HEK293T (cell line): Measurements from ENCODE around the gene PCDHGC5.

Experiments
- CTCF ChIA-PET: fragments of 350-600 bp; formaldehyde crosslinking; extraction: SDS; loops from one replicate; lab custom pipeline; 2021; ENCODE audit warnings: antibody characterized with exemption, inconsistent platforms; lab: Yijun Ruan, JAX
- POLR2A ChIA-PET: fragments of 350-600 bp; formaldehyde crosslinking; extraction: SDS; loops from one replicate; lab custom pipeline; 2020; ENCODE audit warnings: antibody characterized with exemption, inconsistent platforms; lab: Yijun Ruan, JAX
- DNase-seq: peaks from one replicate; pipeline ENCODE4 v3.0.0; 2012; ENCODE audit warnings: mixed read lengths; ENCODE audit errors: extremely low spot score
- ARNT ChIP-seq: fragments of 450-650 bp; IDR thresholded peaks from 2 replicates; pipeline ENCODE4 v1.6.1; 2017; ENCODE audit warnings: mild to moderate bottlenecking
- BHLHE40 ChIP-seq: fragments of 450-650 bp; IDR thresholded peaks from 2 replicates; pipeline ENCODE4 v1.6.1; 2016; ENCODE audit warnings: mild to moderate bottlenecking, moderate library complexity, borderline replicate concordance
- CTBP1 ChIP-seq: fragments of 450-650 bp; IDR thresholded peaks from 2 replicates; pipeline ENCODE4 v1.6.1; 2016; ENCODE audit warnings: borderline replicate concordance
- ELF4 ChIP-seq: fragments of 450-650 bp; IDR thresholded peaks from 2 replicates; pipeline ENCODE4 v1.6.1; 2017; ENCODE audit warnings: antibody characterized with exemption
- FOXA1 ChIP-seq: fragments of 450-650 bp; IDR thresholded peaks from 2 replicates; pipeline ENCODE4 v1.6.1; 2016; ENCODE audit warnings: mild to moderate bottlenecking
- FOXK2 ChIP-seq: fragments of 450-650 bp; IDR thresholded peaks from 2 replicates; pipeline ENCODE4 v1.6.1; 2016; ENCODE audit warnings: mild to moderate bottlenecking
- FOXM1 ChIP-seq: fragments of 450-650 bp; IDR thresholded peaks from 2 replicates; pipeline ENCODE4 v1.6.1; 2017; ENCODE audit warnings: mild to moderate bottlenecking, borderline replicate concordance
- HDGF ChIP-seq: fragments of 450-650 bp; IDR thresholded peaks from 2 replicates; pipeline ENCODE4 v1.6.1; 2017; ENCODE audit warnings: antibody characterized with exemption, borderline replicate concordance
- L3MBTL2 ChIP-seq: fragments of 450-650 bp; conservative IDR thresholded peaks from 2 replicates; pipeline ENCODE4 v1.6.1; 2016; ENCODE audit warnings: mild to moderate bottlenecking
- LEF1 ChIP-seq: fragments of 450-650 bp; IDR thresholded peaks from 2 replicates; pipeline ENCODE4 v1.6.1; 2017; ENCODE audit warnings: mild to moderate bottlenecking, borderline replicate concordance
- NFRKB ChIP-seq: fragments of 450-650 bp; IDR thresholded peaks from 2 replicates; pipeline ENCODE4 v1.6.1; 2016; ENCODE audit warnings: mild to moderate bottlenecking, moderate library complexity
- SP1 ChIP-seq: fragments of 450-650 bp; IDR thresholded peaks from 2 replicates; pipeline ENCODE4 v1.6.1; 2017
- SUZ12 ChIP-seq: fragments of 450-650 bp; IDR thresholded peaks from 2 replicates; pipeline ENCODE4 v1.6.1; 2016; ENCODE audit warnings: mild to moderate bottlenecking
- TARDBP ChIP-seq: fragments of 450-650 bp; IDR thresholded peaks from 2 replicates; pipeline ENCODE4 v1.6.1; 2016
- ZNF384 ChIP-seq: fragments of 450-650 bp; IDR thresholded peaks from 2 replicates; pipeline ENCODE4 v1.6.1; 2016
- TF ChIP-seq, protein P1 (sequence below): fragments of 450-650 bp; IDR thresholded peaks from 2 replicates; pipeline ENCODE4 v1.6.1; 2016

PCDHGC5 gene

DNA sequence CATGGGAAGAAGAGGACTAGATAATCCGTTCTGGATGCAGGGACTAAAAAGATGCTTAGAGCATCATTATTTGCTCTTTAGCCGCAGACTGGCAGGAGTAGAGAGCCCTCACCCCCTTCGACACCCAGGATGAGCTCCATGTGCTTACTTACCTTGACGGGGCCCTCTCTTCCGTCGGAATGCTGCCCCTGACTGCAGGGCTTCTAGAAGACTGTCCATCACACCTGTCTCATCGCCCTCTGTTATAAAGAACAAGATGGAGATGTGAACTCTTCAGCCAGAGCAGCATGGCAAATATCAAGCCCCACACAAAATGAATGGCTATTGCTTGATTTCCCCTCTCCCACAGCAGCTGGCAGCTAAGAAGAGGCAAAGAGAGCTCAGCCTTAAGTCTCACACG lies 35.1 kb downstream of the PCDHGC5 start:
- ChIA-PET POLR2A (no interaction called here), CTCF (interaction anchor here (0.6 to 2.4 kb wide), 13 partner anchors 9 to 1355 kb away, joined by 3 to 18 read pairs (median 4); partner anchors contain the start of genes PCDHB8, PCDHGA11, PCDHGA12 and PCDHGC5)
- DNase-seq: no peak
- no peak for TF ChIP-seq FOXA1
- TF ChIP-seq HDGF: no peak
- no peak for TF ChIP-seq ELF4
- no peak for TF ChIP-seq TARDBP
- TF ChIP-seq, protein P1, sequence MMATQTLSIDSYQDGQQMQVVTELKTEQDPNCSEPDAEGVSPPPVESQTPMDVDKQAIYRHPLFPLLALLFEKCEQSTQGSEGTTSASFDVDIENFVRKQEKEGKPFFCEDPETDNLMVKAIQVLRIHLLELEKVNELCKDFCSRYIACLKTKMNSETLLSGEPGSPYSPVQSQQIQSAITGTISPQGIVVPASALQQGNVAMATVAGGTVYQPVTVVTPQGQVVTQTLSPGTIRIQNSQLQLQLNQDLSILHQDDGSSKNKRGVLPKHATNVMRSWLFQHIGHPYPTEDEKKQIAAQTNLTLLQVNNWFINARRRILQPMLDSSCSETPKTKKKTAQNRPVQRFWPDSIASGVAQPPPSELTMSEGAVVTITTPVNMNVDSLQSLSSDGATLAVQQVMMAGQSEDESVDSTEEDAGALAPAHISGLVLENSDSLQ: no peak
- no peak for TF ChIP-seq SUZ12
- no peak for TF ChIP-seq BHLHE40
- no peak for TF ChIP-seq FOXM1
- TF ChIP-seq L3MBTL2: no peak
- no peak for TF ChIP-seq FOXK2

DNA sequence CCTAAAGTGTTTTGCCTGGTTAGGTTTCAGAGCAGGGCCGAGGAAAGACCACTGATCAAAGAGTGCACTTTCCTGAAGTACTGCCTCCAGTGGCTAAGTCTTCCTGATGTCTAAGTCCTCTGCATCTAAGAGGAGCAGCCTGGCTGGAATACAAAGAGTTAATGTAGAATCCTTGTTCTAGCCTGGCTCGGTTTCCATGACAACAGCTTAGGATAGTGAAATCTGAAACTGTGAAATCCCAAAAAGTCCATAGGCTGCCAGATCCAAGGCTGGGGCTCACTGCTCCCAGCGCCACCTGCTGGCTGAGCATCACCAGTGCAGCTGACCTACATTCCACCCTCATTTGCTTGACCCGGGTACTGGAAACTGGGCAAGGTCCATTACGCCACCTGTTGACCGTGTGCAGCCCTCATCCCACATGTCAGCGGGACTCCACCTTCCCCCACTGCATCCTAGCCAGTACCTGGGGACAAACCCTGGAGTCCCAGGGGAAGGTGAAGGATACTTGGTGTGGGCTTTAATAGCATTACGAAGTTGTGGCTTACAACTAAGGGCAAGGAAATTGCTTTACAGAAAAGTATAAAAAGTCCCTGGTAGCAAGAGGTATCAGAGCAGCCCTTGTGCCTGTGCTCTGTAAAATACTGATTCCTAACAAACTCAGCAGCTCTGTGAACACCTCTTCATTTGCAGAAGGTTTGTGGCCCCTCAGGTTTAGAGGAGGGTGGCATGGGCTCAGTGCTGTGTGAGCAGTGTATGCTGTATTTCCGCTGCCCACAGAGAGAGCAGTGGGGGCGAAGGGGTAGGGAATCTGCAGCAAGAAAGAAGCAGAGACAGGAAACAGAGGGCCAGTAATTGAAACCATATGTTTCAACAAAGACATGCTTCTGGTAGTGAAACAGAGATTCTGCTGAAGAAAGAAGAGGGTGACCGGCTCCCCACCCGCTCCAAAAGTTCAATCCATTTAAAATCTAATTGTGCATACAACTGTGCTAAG lies 36.0 kb downstream of the PCDHGC5 start:
- peak; percentile 88 for DNase-seq
- ChIA-PET POLR2A (no interaction called here), CTCF (interaction anchor here (0.6 to 2.4 kb wide), 15 partner anchors 9 to 1356 kb away, joined by 3 to 18 read pairs (median 4); partner anchors contain the start of genes PCDHB8, PCDHGA11, PCDHGA12 and PCDHGC5)
- TF ChIP-seq, protein P1: no peak
- TF ChIP-seq NFRKB (no peak), ZNF384 (no peak), L3MBTL2 (no peak), BHLHE40 (no peak), ELF4 (no peak), FOXM1 (no peak), HDGF (no peak), TARDBP (no peak)

DNA sequence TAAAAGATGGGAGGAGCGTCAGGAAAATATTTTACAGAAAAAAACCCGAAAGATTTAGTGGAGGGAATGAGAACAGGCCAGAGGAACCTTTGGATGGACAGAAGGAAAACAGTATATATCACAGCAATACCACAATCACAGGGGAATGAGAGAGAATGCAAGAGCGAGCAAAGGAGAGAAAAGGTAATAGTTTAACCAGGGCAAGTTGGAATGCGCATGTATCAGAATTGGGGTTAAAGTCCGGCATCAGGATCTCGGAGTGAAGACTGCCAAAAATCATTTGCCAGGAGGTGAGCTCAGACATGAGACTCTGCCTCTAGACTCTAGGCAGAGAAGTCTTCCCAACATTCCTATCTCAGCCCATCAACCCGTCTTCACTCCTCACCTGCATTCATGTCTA lies 36.8 kb downstream of the PCDHGC5 start:
- CTCF ChIA-PET: interaction anchor here (1.1 kb wide), 1 partner anchor 105 kb away, joined by 3 read pairs; the partner anchor contains the start of gene PCDHGA11
- POLR2A ChIA-PET: no interaction called here
- TF ChIP-seq FOXA1: no peak
- TF ChIP-seq, protein P1: no peak
- no peak for TF ChIP-seq FOXM1
- no peak for TF ChIP-seq L3MBTL2
- no peak for TF ChIP-seq BHLHE40
- no peak for TF ChIP-seq ZNF384
- no peak for TF ChIP-seq ELF4
- no peak for TF ChIP-seq FOXK2
- TF ChIP-seq SUZ12: no peak
- TF ChIP-seq HDGF: no peak
- TF ChIP-seq CTBP1: no peak
- DNase-seq: no peak

DNA sequence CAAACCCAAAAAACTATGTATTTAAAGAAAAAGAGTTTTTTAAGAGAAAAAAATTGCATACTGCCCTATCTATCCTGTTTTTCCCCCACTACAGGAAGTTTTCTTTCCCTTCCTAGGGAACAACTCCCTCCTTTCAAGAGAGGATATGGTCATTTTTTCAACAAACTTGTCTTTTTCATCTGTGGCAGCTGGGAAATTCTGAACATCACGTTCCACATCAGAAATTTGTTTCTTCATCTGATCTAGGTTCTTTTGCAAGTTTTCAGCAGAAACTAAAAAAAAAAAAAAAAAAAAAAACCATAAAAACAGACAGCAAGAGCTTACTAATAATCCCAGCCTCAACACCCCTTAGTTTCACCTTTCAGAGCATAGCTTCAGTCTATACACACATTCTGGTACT lies 38.5 kb downstream of the PCDHGC5 start:
- DNase-seq: no peak
- TF ChIP-seq LEF1 (no peak), FOXM1 (no peak), SP1 (no peak), SUZ12 (no peak), FOXK2 (no peak), CTBP1 (no peak), ARNT (no peak), NFRKB (no peak)
- TF ChIP-seq, protein P1: no peak
- ChIA-PET CTCF (interaction anchor here (0.6 kb wide), 1 partner anchor 15 kb away, joined by 3 read pairs; no protein-coding TSS in a partner anchor), POLR2A (no interaction called here)

DNA sequence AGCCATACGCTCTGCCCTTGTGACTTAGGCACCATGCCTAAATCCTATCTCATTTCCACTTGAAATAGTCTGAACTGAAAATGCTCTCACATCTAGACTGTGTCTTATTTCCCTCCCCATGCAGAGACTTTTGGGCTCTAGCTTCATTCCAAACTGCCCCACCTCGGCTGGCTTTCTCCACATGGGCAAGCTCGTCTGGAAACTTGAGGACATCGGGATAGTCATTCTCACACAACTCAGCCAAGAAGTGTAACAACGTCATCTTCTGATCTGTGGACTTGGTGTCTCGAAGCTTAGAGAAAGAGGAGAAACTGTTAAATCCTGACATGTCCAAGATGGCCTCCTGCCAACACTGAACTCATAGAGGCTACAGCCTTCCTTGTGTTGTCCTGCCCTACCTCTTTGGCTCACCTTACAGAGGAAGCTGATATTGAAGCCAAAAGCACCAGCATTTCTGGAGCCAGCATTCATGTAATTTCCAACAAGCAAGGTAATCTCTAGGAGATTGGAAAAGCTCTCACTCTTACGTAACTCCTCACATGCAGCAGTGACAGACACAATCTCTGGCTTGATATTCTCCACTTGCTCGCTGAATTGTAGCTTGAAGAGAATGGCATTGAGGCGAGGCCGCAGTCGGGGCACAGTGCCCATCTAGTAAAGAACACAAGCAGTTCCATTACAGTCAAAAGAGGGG lies 39.6 kb downstream of the PCDHGC5 start:
- POLR2A ChIA-PET: no interaction called here
- DNase-seq: no peak
- CTCF ChIA-PET: interaction anchor here (0.9 kb wide), 1 partner anchor 35 kb away, joined by 3 read pairs; no protein-coding TSS in a partner anchor
- TF ChIP-seq, protein P1: no peak
- TF ChIP-seq TARDBP (no peak), CTBP1 (no peak), ZNF384 (no peak), FOXK2 (no peak), FOXM1 (no peak), LEF1 (no peak), NFRKB (no peak), ARNT (no peak), BHLHE40 (no peak), SUZ12 (no peak)
